HepG2 (cell line): ENCODE results near the gene SALL4. TPM values are rescaled to one million over a fixed set of nuclear protein-coding genes. Genes with fewer than 3 reads are reported as not detected.

ENCODE experiments used
- ATAC-seq: fragments of 200-7000 bp; cut with Tn5 transposase; 3 replicates; pipeline ENCODE4 v1.9.1; 2020; ENCODE audit warnings: mild to moderate bottlenecking, moderate library complexity
- Bru-seq: library from RNA; stranded (reverse); fragments of 400-500 nt; gene quantifications from one replicate; lab custom pipeline; 2021; lab: Mats Ljungman, UMichigan
- BruChase-seq, 2 experiments: library from RNA; stranded (reverse); fragments of 400-500 nt; gene quantifications; one replicate each; lab custom pipeline; 2021; lab: Mats Ljungman, UMichigan
- BruUV-seq: library from RNA; stranded (reverse); fragments of 400-500 nt; replicated peaks from 2 replicates; lab custom pipeline; 2021; lab: Mats Ljungman, UMichigan
- CTCF ChIA-PET: fragments of 300-600 bp; formaldehyde crosslinking; extraction: SDS; loops from one replicate; lab custom pipeline; 2021; ENCODE audit warnings: low total read pairs, inconsistent platforms, low intra/inter-chr PET ratio; lab: Yijun Ruan, JAX
- POLR2A ChIA-PET: fragments of 350-600 bp; sonication (Branson Sonifier 250); formaldehyde crosslinking; loops from one replicate; lab custom pipeline; 2020; ENCODE audit warnings: antibody characterized with exemption, inconsistent platforms; lab: Yijun Ruan, JAX
- DNase-seq: peaks from one replicate; pipeline ENCODE4 v3.0.0-alpha.2; 2015; ENCODE audit warnings: low spot score
- FAIRE-seq: peaks from 3 replicates; lab custom pipeline; 2011; peaks lifted over from hg19 to GRCh38; lab: Jason Lieb, UNC
- H2AFZ ChIP-seq: one replicate; pipeline ENCODE4 v1.6.1; 2011; ENCODE audit warnings: low read length, inconsistent platforms
- H3K27ac ChIP-seq: fragments of 300-600 bp; 3 replicates; pipeline ENCODE4 v1.8.0; 2011; ENCODE audit warnings: mixed run types, mild to moderate bottlenecking, mixed read lengths, low read length, inconsistent platforms; ENCODE audit not compliant: insufficient read depth; ENCODE audit errors: extremely low read length
- H3K27me3 ChIP-seq, 2 experiments: fragments of 200-600 bp in 1 of 2; 2 replicates in 1 of 2; 3 replicates in 1 of 2; pipeline versions ENCODE4 v1.6.0 to v1.8.0; 2011; ENCODE audit warnings: low read length in 2 of 2, mild to moderate bottlenecking in 2 of 2, moderate library complexity in 2 of 2, inconsistent platforms in 1 of 2; ENCODE audit not compliant: insufficient read depth in 2 of 2, control insufficient read depth in 1 of 2
- H3K36me3 ChIP-seq, 2 experiments: fragments of 200-600 bp in 1 of 2; replicated peaks in 1 of 2; 2 replicates in 1 of 2; 3 replicates in 1 of 2; pipeline versions ENCODE4 v1.5.1 to v1.8.0; 2011; ENCODE audit warnings: low read length in 2 of 2, inconsistent platforms in 1 of 2; ENCODE audit not compliant: insufficient read depth in 2 of 2, control insufficient read depth in 1 of 2
- H3K4me1 ChIP-seq: 2 replicates; pipeline ENCODE4 v1.5.1; 2012; ENCODE audit warnings: low read length, inconsistent platforms; ENCODE audit not compliant: insufficient read depth
- H3K4me2 ChIP-seq: 2 replicates; pipeline ENCODE4 v1.6.0; 2011; ENCODE audit warnings: low read depth, low read length, inconsistent platforms
- H3K4me3 ChIP-seq, 3 experiments: fragments of 200-600 bp in 1 of 3; sonication (generic), shearing (Covaris generic) in 1 of 3; replicated peaks in 1 of 3; 2 replicates each; pipeline ENCODE4 v1.5.1; 2011 to 2016; ENCODE audit warnings: low read length in 3 of 3, inconsistent platforms in 2 of 3, low read depth in 2 of 3, mild to moderate bottlenecking in 2 of 3, control low read depth in 1 of 3, mixed read lengths in 1 of 3; ENCODE audit not compliant: insufficient read depth in 1 of 3
- H3K79me2 ChIP-seq: one replicate; pipeline ENCODE4 v1.6.1; 2011; ENCODE audit warnings: low read length, inconsistent platforms; ENCODE audit not compliant: insufficient read depth
- H3K9ac ChIP-seq: 2 replicates; pipeline ENCODE4 v1.6.0; 2011; ENCODE audit warnings: mild to moderate bottlenecking, low read depth, low read length, inconsistent platforms; ENCODE audit not compliant: insufficient read depth
- H3K9me3 ChIP-seq: 2 replicates; pipeline ENCODE4 v1.5.1; 2012; ENCODE audit warnings: mild to moderate bottlenecking, low read length
- H4K20me1 ChIP-seq: 2 replicates; pipeline ENCODE4 v1.6.0; 2011; ENCODE audit warnings: inconsistent platforms, mild to moderate bottlenecking, low read length, moderate library complexity; ENCODE audit not compliant: insufficient read depth
- ARNTL ChIP-seq: sonication (generic); formaldehyde crosslinking; IDR thresholded peaks from 2 replicates; pipeline ENCODE4 v1.4.0; 2020; ENCODE audit warnings: mild to moderate bottlenecking, missing genetic modification reagents
- CAMTA2 ChIP-seq: sonication (generic); formaldehyde crosslinking; IDR thresholded peaks from 2 replicates; pipeline ENCODE4 v1.4.0; 2020; ENCODE audit warnings: mild to moderate bottlenecking, missing genetic modification reagents, borderline replicate concordance
- ETV6 ChIP-seq: sonication (generic); formaldehyde crosslinking; conservative IDR thresholded peaks from 2 replicates; pipeline ENCODE4 v1.4.0; 2020; ENCODE audit warnings: missing genetic modification reagents
- FOXP1 ChIP-seq, 2 experiments: fragments of 450-650 bp in 1 of 2; IDR thresholded peaks; 2 replicates each; pipeline ENCODE4 v1.6.1; 2017 to 2018; ENCODE audit warnings: antibody characterized with exemption in 1 of 2
- SAP130 ChIP-seq: IDR thresholded peaks from 2 replicates; pipeline ENCODE4 v1.6.1; 2016; ENCODE audit warnings: low read depth
- SMAD3 ChIP-seq: sonication (generic); formaldehyde crosslinking; IDR thresholded peaks from 2 replicates; pipeline ENCODE4 v1.4.0; 2020; ENCODE audit warnings: missing genetic modification reagents
- TARDBP ChIP-seq: sonication (generic); formaldehyde crosslinking; IDR thresholded peaks from 2 replicates; pipeline ENCODE4 v1.8.0; 2022; ENCODE audit warnings: mild to moderate bottlenecking, missing genetic modification reagents
- TERF1 ChIP-seq: sonication (generic); formaldehyde crosslinking; IDR thresholded peaks from 2 replicates; pipeline ENCODE4 v1.8.0; 2022; ENCODE audit warnings: mild to moderate bottlenecking, missing genetic modification reagents, moderate library complexity
- ZGPAT ChIP-seq: IDR thresholded peaks from 2 replicates; pipeline ENCODE4 v1.6.1; 2016; ENCODE audit warnings: mild to moderate bottlenecking
- ZNF234 ChIP-seq: sonication (generic); formaldehyde crosslinking; conservative IDR thresholded peaks from 2 replicates; pipeline ENCODE4 v1.5.1; 2020; ENCODE audit warnings: mild to moderate bottlenecking, missing genetic modification reagents
- ZNF263 ChIP-seq: sonication (generic); formaldehyde crosslinking; IDR thresholded peaks from 2 replicates; pipeline ENCODE4 v1.4.0; 2020; ENCODE audit warnings: missing genetic modification reagents
- ZNF280D ChIP-seq: sonication (generic); formaldehyde crosslinking; IDR thresholded peaks from 2 replicates; pipeline ENCODE4 v1.5.1; 2020; ENCODE audit warnings: mild to moderate bottlenecking, missing genetic modification reagents
- ZNF430 ChIP-seq: sonication (generic); formaldehyde crosslinking; IDR thresholded peaks from 2 replicates; pipeline ENCODE4 v1.9.0; 2021; ENCODE audit warnings: mild to moderate bottlenecking, missing genetic modification reagents
- ZNF432 ChIP-seq: sonication (generic); formaldehyde crosslinking; IDR thresholded peaks from 2 replicates; pipeline ENCODE4 v1.5.0; 2020; ENCODE audit warnings: missing genetic modification reagents, mild to moderate bottlenecking, borderline replicate concordance
- WGBS: methylation state at CpG from one replicate; pipeline ENCODE4 v1.1.6; 2017; ENCODE audit warnings: low lambda C conversion rate; 5-methylcytosine and 5-hydroxymethylcytosine counted together
- in situ Hi-C: cut with HindIII; loops from 2 replicates; pipeline ENCODE4 v1.10.0; 2017; ENCODE audit warnings: low pct_unique_long_range_greater_than_20kb; ENCODE audit not compliant: extremely low pct_ligation_motif_present
- intact Hi-C: fragments of 100-400 bp; cut with micrococcal nuclease; formaldehyde crosslinking; loops from one replicate; pipeline ENCODE4 v1.10.0; 2022; ENCODE audit not compliant: unreplicated experiment
- long read RNA-seq, 2 experiments: library from RNA in 1 of 2; library from polyadenylated mRNA in 1 of 2; stranded (forward) in 1 of 2; unstranded in 1 of 2; transcript quantifications; one replicate each; pipeline ENCODE4 v2.0.0, GENCODE V29; 2019 to 2022
- polyA minus RNA-seq, 3 experiments: library from RNA; depleted of rRNA, polyadenylated mRNA; stranded (reverse); fragments of >200 nt; gene quantifications; 2 replicates each; pipeline ENCODE4 v1.2.3, GENCODE V29; 2011; ENCODE audit warnings: low replicate concordance in 1 of 3
- polyA plus RNA-seq, 8 experiments: library from polyadenylated mRNA; depleted of rRNA in 3 of 8; stranded (reverse) in 7 of 8; unstranded in 1 of 8; fragments of >200 nt; fragmentation: Illumina TruSeq in 4 of 8; extraction: Trizol in 4 of 8; gene quantifications; 2 replicates each; pipeline versions ENCODE4 v1.2.1 to v1.2.3, GENCODE V29; 2011 to 2016; ENCODE audit warnings: low read depth in 4 of 8, missing spikeins in 1 of 8, mixed read lengths in 1 of 8; ENCODE audit not compliant: insufficient read depth in 1 of 8
- total RNA-seq, 5 experiments: library from RNA; depleted of rRNA; stranded (reverse); fragments of >200 nt; fragmentation: Illumina TruSeq; extraction: Trizol; gene quantifications; 2 replicates each; pipeline ENCODE4 v1.2.3, GENCODE V29; 2016; ENCODE audit warnings: low read depth in 1 of 5

The SALL4 gene
- 0.17 and 0.33 TPM in 2 replicates for total RNA-seq (2016; rRNA removed; fragmentation: Illumina TruSeq; extraction: Trizol)
- 0.09 and 0.10 TPM in 2 replicates for total RNA-seq (2016; cell fraction: cytosol; rRNA removed; fragmentation: Illumina TruSeq; extraction: Trizol; ENCODE audit: low read depth)
- 0.24 and 0.26 TPM in 2 replicates for total RNA-seq (2016; cell fraction: insoluble cytoplasmic fraction; rRNA removed; fragmentation: Illumina TruSeq; extraction: Trizol)
- 0.24 and 0.25 TPM in 2 replicates for total RNA-seq (2016; cell fraction: membrane; rRNA removed; fragmentation: Illumina TruSeq; extraction: Trizol)
- total RNA-seq (2016; cell fraction: nucleus; rRNA removed; fragmentation: Illumina TruSeq; extraction: Trizol): 0.34 and 0.47 TPM in 2 replicates
- polyA plus RNA-seq (2011; rRNA removed): 1.5 and 1.8 TPM in 2 replicates
- polyA plus RNA-seq (2011; cell fraction: cytosol; rRNA removed): 0.56 and 0.67 TPM in 2 replicates
- 5.4 and 6.2 TPM in 2 replicates for polyA plus RNA-seq (2011; cell fraction: nucleus; rRNA removed)
- polyA plus RNA-seq (2012): 2.7 and 4.4 TPM in 2 replicates
- not detected in 2 replicates for polyA plus RNA-seq (2016; cell fraction: cytosol; fragmentation: Illumina TruSeq; extraction: Trizol; ENCODE audit: low read depth)
- 0.13 and 0.20 TPM in 2 replicates for polyA plus RNA-seq (2016; cell fraction: insoluble cytoplasmic fraction; fragmentation: Illumina TruSeq; extraction: Trizol; ENCODE audit: low read depth)
- 0.05 and 0.10 TPM in 2 replicates for polyA plus RNA-seq (2016; cell fraction: membrane; fragmentation: Illumina TruSeq; extraction: Trizol; ENCODE audit: low read depth)
- polyA plus RNA-seq (2016; cell fraction: nucleus; fragmentation: Illumina TruSeq; extraction: Trizol; ENCODE audit: insufficient read depth, low read depth): 2.4 and 4.2 TPM in 2 replicates
- 1.5 and 6.5 TPM in 2 replicates for polyA minus RNA-seq (2011; rRNA and poly(A)+ RNA removed; ENCODE audit: low replicate concordance)
- polyA minus RNA-seq (2011; cell fraction: cytosol; rRNA and poly(A)+ RNA removed): 1.4 and 1.5 TPM in 2 replicates
- polyA minus RNA-seq (2011; cell fraction: nucleus; rRNA and poly(A)+ RNA removed): 2.0 and 2.1 TPM in 2 replicates
- percentile 22 among the genes with signal in this experiment for Bru-seq, nascent RNA
- percentile 36 among the genes with signal in this experiment for BruChase-seq, experiment 1, labeled RNA remaining after a 6-hour chase
- percentile 28 among the genes with signal in this experiment for BruChase-seq, experiment 2, labeled RNA remaining after a 2-hour chase
- long read RNA-seq, experiment 1: 0 reads
- long read RNA-seq, experiment 2: 0 reads

GRCh38 chr20:51802170-51802751 lies at the start of gene SALL4:
SALL4 (minus strand) TSS chr20:51802521; CDS start chr20:51802408, 113 bp downstream.
- H2AFZ ChIP-seq: no peak within 1 kb of the TSS
- H3K4me2 ChIP-seq: peak within 1 kb of the TSS; percentile 99
- intact Hi-C loops (no loop called here), in situ Hi-C loops (loop anchor here (5.0 kb wide), 1 partner anchor 280 kb away; no protein-coding TSS in a partner anchor)
- no peaks in the 10 kb centered on the region for H4K20me1 ChIP-seq
- H3K9ac ChIP-seq: peak within 1 kb of the TSS; percentile 65; the same call in 1 of the 2 replicates
- DNase-seq: no peak
- BruUV-seq: no TSS peak
- FAIRE-seq: no peak
- H3K79me2 ChIP-seq: no peaks in the 10 kb centered on the region
- peak within 1 kb of the TSS; percentile 55 to 78 (median 60) for H3K4me3 ChIP-seq
- H3K36me3 ChIP-seq: no peaks in the 10 kb centered on the region
- ChIA-PET POLR2A (no interaction called here), CTCF (interaction anchor here (1.0 kb wide), 1 partner anchor 164 kb away, joined by 3 read pairs; no protein-coding TSS in a partner anchor)
- WGBS: 60% methylated on average over 43 of the region's 44 CpGs
- no peak within 1 kb of the TSS for H3K27ac ChIP-seq
- H3K9me3 ChIP-seq: no peaks in the 10 kb centered on the region
- H3K4me1 ChIP-seq: peaks cover 49% of the 10 kb centered on the region
- no peak; the same call in 1 of the 3 replicates for ATAC-seq
- H3K27me3 ChIP-seq: peaks cover 2 to 47% of the 10 kb centered on the region in 2 experiments; a peak in 3 of 5 replicates
- no peak for TF ChIP-seq ETV6 (CRISPR knock-in tag)
- no peak for TF ChIP-seq ZNF430 (CRISPR knock-in tag)
- TF ChIP-seq TARDBP (CRISPR knock-in tag): no peak
- no peak for TF ChIP-seq ZNF263
- TF ChIP-seq ZNF280D (CRISPR knock-in tag): no peak
- no peak for TF ChIP-seq ZNF234 (CRISPR knock-in tag)
- no peak for TF ChIP-seq SAP130 (CRISPR knock-in tag)
- no peak for TF ChIP-seq ZGPAT (CRISPR knock-in tag)
- TF ChIP-seq ZNF432 (CRISPR knock-in tag): no peak
- TF ChIP-seq ARNTL (CRISPR knock-in tag): no peak
- TF ChIP-seq FOXP1 (IDR thresholded peaks at IDR 0.05): no peak
- TF ChIP-seq FOXP1 (CRISPR knock-in tag; IDR thresholded peaks at IDR 0.05): no peak
- no peak for TF ChIP-seq SMAD3
- TF ChIP-seq TERF1: no peak
- no peak for TF ChIP-seq CAMTA2 (CRISPR knock-in tag)
